NB4 (cell line): ENCODE results near the gene CLASRP.

Source experiments
- CTCF ChIP-seq: IDR thresholded peaks from one replicate; pipeline ENCODE4 v1.5.1; 2012; ENCODE audit warnings: low read depth, low read length
- MAX ChIP-seq: IDR thresholded peaks from 2 replicates; pipeline ENCODE4 v1.6.1; 2011; ENCODE audit warnings: low read depth, low read length
- POLR2A ChIP-seq: IDR thresholded peaks from 2 replicates; pipeline ENCODE4 v1.6.1; 2011; ENCODE audit warnings: mild to moderate bottlenecking; ENCODE audit not compliant: insufficient read length; ENCODE audit errors: extremely low read depth

- TF ChIP-seq POLR2A (no peak), CTCF (no peak), MAX (no peak)
These were observed 58.6 kb downstream of the CLASRP start for GRCh38 chr19:45097450-45097775.
